Hepatic stellate cell (primary cell): ENCODE measurements around the gene UBE2V1.
"Not testable (repeated sequence)": the region's sequence is repeated elsewhere in the genome, so short reads cannot be mapped to it uniquely, and the experiment has no call there.

ENCODE experiments used
- DNase-seq: peaks from one replicate; pipeline ENCODE4 v3.0.0; 2011; ENCODE audit warnings: low spot score

Gene UBE2V1

DNA sequence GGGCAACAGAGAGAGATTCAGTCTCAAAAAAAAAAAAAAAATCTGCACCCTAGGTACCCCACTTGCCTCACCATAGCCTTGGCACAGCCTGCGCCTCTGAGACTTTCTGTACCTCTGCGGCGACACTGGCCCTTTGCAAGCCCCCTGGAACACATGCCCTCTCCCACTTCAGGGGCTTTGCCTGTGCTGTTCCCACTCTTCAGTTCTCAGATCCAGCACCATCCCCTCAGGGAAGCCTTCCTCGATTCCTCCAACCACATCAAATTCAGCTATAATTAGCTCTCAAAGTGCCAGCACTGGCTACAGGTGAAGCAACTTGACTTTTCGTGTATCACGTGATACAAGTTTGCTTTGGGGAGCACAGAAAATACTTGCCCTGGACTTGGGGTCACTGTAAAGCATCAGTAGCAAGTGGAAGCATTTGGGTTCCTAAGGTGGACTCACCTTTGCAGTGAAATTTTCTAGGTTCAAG is 2.1 kb upstream of the UBE2V1 start:
- DNase-seq: no peak

- no peak for DNase-seq
Measured at GRCh38 chr20:50113420-50114224, 672 bp upstream of the UBE2V1 start.

GRCh38 chr20:50111829-50112495 is 988 bp downstream of the UBE2V1 start:
- no peak for DNase-seq

DNA sequence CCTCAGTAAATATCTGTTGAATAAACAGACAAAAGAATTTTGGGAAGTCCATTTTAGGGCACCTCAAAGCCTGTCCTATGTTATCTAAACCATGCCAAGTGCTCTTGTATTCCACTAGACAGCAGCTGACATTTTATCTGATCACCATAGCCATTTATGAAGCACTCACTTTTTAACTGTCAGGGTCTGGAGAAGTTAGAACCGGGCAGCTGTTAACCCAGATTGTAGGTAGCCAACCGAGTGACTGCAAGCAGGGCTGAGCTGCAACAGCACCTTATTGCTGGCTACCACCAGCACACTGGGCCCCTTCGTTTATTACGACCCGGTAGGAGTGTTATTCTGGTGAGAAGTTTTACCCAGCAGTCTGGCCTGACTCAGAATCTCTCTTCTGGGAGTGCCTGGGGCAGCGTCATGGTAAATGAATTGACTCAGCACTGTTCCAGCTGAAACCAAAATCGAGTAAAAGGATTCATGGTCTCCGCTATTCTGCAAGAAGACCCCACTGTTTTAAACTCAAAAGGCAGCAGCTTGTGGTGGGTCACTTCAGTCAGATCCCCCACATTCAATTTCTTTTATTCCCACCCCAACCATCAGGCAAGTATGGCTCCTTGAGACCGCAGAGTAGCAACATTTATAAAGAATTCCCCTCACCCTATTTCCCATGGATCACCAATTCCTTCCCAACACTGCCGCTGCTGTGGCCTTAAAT is 1.7 kb downstream of the UBE2V1 start:
- DNase-seq: peak; percentile 68

GRCh38 chr20:50110141-50111047 is 2.6 kb downstream of the UBE2V1 start:
- no peak for DNase-seq

DNA sequence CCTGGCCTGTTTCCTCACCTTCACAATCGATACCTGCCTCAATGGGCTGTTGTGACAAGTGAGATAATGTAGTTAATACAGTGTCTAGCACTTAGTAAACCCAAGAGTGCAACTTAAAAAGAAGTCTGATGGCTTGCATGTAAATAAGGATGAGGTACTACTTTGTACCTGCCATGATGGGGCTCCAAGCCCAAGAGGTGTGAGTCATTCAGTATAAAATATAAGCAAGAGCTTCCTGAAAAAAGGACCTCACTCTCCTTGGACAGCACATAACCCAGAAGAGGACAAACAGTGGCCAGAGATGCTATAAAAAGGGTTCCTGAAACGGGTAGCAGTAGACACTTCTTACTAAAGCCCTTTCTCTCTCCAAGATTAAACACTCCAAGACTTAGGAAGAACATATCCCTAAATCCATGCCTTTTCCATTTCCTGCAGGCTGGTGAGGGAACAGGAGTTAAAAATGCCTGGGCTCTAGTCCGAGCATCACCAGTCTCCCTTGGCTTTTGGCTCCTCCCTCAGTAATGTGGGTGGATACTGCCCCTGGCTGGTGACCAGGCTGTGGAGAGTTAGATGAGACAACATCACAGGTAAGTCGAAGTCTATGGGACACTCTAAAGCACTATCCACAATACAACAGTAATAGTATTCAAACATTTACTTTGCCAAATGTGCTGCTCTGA is 4.3 kb downstream of the UBE2V1 start:
- no peak for DNase-seq

DNA sequence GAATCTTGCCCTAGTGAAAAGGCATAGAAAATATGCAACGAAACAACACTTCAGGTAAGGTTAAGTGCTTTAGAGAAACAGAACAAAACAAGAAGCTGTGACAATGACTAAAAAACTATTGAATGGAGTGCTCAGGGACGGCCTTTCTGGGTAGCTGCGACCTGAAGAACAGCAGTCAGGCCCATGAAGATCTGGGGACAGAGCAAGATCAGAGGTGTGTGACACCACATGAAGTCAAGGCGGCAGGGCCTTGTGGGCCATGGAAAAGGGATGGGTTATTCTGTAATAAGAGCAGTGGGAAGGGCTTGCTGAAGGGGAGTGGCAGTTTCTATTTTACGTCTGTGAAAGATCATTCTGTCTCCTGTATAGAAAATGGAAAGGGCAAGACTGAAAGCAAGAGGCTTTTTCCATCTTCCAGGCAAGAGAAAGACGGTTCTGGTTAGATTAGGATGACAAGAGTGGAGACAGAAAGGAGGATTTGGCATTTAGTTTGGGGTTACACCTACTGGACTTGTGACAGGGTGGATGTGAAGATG is 5.1 kb downstream of the UBE2V1 start:
- DNase-seq: no peak

DNA sequence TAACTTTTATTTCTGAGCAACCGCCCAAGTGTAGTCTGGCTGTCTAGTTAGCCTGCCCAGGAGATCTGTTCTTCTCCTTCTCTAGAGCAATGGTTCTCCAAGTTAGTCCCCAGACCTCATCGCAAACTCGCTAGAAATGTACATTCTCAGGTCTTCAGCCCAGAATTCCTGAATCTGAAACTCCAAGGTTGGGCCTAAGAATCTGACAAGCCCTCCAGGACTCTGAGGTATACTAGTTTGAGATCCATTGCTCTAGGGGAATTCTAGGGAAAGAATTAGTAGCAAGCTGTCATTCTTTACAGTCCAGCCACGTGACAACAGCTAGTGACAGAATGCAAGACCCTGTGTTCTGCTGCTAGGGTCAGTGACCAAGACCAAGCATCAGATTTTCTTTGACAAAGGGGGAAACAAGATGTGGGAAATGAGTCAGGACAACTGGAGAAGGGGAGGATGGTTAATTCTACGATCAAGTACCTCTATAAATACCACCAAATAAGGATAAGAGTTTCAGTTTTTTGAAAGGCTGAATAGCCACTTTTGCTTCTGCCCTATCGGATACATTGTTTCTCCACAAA is 5.8 kb downstream of the UBE2V1 start:
- no peak for DNase-seq

GRCh38 chr20:50106669-50107068 is 6.3 kb downstream of the UBE2V1 start:
- DNase-seq: not testable (repeated sequence)

GRCh38 chr20:50103464-50104107 is 9.4 kb downstream of the UBE2V1 start:
- DNase-seq: peak; percentile 74

GRCh38 chr20:50102551-50102950 is 10.4 kb downstream of the UBE2V1 start:
- not testable (repeated sequence) for DNase-seq

DNA sequence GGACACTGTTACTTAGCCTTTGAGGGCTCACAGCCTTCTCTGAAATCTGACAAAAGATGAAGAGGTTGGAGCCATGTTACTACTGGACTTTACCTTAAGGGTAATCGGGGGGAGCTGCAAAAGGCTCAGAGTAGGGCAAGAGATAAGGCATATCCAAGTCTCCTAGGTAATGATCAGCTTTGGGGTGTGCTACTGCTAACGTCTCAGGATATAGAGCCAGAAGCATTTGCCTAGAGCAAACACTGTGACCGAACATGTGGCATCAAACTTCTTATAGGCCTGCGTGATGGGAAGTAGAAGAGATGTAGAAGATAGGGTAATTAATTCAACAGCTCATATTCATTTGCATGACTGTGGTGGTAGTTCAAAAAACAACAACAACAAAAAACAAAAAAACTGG is 11.1 kb downstream of the UBE2V1 start:
- DNase-seq: no peak

- DNase-seq: no peak
Measured at GRCh38 chr20:50101281-50101680, 11.7 kb downstream of the UBE2V1 start.

DNA sequence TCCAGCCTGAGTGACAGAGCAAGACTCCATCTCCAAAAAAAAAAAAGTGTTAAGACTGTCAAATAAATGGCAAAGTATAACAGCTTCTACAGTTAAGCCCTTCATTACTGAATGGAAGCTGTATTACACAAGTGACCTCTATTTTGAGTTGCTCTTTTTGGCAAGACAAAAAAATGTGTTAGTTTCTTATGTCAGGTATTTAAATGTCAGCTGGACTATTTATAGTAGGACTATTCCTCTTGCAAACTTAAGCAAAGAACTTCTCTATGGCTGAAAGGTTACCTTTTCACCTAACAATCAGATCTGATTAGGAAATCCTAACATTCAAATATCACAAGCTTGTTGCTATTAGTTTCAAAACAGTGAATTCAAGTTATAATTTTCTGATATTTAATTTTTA is 12.4 kb downstream of the UBE2V1 start:
- DNase-seq: no peak

DNA sequence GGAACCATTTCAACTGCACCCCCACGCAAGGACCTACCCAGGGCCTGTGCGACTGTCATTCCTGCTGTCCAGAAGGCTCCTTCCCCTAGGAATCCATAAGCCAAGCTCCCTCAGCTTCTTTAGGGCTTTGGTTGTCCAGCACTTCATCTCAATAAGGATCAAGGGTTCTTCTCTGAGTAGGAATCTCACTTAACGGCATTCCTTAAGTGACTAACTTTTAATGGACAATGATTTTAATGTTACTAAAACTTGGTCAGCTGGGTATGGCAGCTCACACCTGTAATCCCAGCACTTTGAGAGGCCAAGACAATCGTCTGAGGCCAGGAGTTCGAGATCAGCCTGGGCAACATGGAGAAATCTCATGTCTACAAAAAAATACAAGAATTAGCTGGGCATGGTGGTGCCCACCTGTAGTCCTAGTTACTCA is 13.4 kb downstream of the UBE2V1 start:
- DNase-seq: no peak

DNA sequence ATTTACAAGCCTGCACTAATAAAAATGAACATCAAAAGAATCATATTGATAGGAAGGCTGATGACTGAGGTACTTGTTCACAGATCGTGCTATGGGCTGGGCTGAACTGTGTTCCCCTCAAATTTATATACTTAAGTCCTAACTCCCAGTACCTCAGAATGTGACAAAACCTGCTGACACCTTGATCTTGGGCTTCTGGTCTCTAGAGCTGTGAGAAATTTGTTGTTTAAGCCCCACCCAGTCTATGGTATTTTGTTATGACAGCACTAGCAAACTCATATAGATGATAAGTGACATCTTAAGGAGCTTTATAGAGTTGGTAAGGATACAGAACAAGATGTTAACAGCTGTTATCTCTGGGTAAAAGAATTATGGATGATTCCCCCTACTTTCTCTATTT is 13.8 kb downstream of the UBE2V1 start:
- no peak for DNase-seq

GRCh38 chr20:50098259-50098658 is 14.7 kb downstream of the UBE2V1 start:
- DNase-seq: no peak

DNA sequence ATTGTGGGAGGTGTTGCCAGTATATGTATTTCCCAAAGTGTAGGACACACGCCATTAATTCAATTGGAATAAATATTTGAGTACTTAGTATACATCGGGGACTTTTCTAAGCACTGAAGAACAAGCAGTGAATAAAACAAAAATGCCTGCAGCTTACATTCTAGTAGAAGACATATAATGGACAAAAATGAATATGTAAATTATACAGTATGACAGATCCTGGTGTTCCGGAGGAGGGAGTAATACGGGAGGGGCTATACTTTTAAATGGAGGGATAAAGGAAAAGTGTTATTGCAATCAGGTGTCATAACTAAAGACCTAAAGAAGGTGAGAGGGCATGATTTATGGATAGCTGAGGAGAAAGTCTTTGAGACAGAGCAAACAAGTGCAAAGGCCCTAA is 15.1 kb downstream of the UBE2V1 start:
- DNase-seq: no peak

DNA sequence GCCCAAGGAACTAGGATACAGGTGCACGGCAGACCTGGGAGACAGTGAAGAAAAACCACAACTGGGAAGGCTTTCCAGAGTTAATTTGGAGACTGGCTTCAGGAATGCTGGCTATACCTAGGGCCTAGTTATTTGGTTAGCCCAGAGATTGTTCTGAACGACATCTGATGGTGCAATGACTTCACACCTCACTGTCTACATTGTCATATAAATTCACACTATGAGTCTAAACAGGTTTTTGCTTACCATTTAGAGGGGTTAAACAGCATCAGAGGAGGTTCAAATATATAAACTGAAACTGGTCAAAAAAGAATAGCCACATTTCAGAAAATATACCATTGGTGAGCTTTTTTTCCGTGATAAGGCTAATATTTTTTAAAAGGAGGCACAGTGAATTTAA is 16.7 kb downstream of the UBE2V1 start:
- DNase-seq: no peak

DNA sequence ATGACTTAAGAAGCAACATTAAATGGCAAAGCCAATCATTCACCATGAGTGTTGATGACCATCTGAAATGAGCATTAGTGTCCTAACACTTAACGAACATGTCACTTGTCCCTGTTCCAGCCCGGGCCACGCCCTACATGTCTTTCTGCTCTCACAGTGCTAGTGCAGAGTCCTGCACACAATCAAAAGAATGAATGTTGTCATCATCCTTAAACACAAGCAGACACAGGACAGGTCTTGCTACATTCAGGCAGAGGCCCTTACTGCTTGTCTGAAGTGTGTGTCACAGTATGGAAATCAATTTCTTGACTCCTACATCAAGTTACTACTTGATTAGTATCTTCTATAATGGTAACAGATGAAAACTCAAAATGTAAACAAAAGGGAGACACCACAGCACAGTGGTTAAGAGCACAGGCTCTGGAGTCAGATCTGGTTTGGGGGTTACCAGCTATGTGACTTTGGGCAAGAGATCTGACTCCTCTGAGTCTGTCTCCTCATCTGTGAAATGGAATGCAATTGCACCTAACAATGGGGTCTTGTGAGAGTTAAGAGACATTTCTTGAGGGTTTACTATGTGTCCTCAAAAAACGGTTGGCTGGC is 17.4 kb downstream of the UBE2V1 start:
- no peak for DNase-seq
